OCI-LY3 (cell line): Measurements from ENCODE around the gene FNDC5.

Experiments
- EZH2phosphoT487 ChIP-seq: fragments of 200-600 bp; shearing (Covaris generic); IDR thresholded peaks from 2 replicates; pipeline ENCODE4 v1.6.1; 2018; ENCODE audit warnings: antibody characterized with exemption, mixed run types, low read depth
- TF ChIP-seq, protein P1 (sequence below): fragments of 200-600, 300-600 bp; sonication (generic); IDR thresholded peaks from 2 replicates; pipeline ENCODE4 v1.5.1; 2014; ENCODE audit warnings: antibody characterized with exemption, low read length, low read depth

DNA sequence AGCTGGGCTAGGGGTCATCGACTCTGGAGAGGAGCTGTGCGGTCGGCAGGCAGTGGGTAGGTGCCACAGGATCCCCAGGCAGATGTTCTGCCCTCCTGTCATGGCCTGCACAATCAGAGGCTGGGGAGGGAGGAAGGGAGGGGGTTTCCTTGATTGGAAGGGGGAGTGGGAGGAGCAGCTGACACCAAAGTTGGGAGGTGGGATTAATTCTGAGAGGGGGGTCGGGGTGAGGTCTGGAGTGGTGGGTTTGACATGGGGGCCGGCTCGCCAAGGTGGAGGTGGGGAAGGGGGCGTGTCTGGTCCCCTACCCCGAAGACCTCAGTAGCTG is 14.9 kb upstream of the FNDC5 start:
- TF ChIP-seq, protein P1, sequence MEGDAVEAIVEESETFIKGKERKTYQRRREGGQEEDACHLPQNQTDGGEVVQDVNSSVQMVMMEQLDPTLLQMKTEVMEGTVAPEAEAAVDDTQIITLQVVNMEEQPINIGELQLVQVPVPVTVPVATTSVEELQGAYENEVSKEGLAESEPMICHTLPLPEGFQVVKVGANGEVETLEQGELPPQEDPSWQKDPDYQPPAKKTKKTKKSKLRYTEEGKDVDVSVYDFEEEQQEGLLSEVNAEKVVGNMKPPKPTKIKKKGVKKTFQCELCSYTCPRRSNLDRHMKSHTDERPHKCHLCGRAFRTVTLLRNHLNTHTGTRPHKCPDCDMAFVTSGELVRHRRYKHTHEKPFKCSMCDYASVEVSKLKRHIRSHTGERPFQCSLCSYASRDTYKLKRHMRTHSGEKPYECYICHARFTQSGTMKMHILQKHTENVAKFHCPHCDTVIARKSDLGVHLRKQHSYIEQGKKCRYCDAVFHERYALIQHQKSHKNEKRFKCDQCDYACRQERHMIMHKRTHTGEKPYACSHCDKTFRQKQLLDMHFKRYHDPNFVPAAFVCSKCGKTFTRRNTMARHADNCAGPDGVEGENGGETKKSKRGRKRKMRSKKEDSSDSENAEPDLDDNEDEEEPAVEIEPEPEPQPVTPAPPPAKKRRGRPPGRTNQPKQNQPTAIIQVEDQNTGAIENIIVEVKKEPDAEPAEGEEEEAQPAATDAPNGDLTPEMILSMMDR = no peak
- no peak for TF ChIP-seq EZH2phosphoT487
